ENCODE measurements around the gene PSMD8. TPM values are rescaled to one million over a fixed set of nuclear protein-coding genes. Genes with fewer than 3 reads are reported as not detected.

The PSMD8 gene
- total RNA-seq, 1 donor from 2014 or later: 134 TPM

DNA sequence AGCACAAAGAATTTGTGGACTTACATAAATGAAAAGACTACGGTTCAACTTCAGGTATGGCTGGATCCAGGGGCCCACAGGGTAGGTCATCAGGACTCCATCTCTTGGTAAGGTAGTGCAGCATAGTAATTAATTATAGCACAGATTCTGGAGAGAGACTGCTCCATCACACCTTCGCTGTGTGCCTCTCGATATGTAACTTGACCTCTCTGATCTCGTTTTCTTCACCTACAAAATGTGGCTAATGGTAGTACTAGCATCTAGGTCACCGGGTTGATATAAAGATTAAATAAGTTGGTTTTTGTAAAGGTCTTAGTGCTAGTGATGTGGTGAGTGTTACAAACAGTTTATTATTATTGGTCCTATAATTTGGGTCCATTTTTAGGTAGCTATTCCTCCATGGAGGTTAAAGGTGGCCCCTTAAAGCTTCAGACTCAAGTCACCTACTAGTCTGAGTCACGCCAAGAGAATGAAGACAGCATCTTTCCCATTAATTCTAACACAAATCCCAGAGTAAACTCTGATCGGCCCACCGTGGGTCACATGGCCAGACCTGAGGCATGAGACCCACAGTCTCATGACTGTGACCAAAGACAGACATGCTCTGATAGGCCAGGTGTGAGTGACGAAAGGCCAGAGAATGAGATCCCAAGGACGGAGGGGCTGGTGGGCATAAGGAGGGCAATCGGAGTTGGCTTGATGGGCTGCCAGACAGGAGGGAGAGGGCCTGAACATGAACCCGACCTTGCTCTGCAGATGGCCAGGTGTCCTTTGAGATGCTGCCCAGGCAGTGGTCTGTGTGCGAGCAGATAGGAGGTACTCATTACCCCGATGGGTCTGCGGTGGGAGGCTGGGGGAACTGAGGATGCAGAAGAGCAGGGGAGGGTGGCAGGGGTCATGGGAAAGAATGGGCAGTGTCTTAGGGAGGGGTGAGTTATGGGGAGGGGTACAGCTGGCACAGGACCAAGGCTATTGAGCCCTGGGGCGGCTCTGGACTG lies 18.3 kb upstream of the PSMD8 start:
- Mint-ChIP-seq H3K36me3 (ENCODE audit: low read depth) (no peaks in the 10 kb centered on the region), H3K4me3 (no peak overlapping the region), H3K4me1 (peaks cover 4% of the 10 kb centered on the region), H3K27ac (no peak overlapping the region), H3K27me3 (peaks cover 10% of the 10 kb centered on the region), H3K9me3 (no peaks in the 10 kb centered on the region)
- DNase-seq (no peak), ATAC-seq (ENCODE audit: low read depth) (no peak)
- intact Hi-C loops (cut with micrococcal nuclease): no loop called here
- ChIA-PET POLR2A (interaction anchor here (1.3 to 2.0 kb wide), 2 partner anchors 18 kb away, joined by 3 to 4 read pairs; partner anchors contain the start of gene PSMD8), CTCF (no interaction called here)
- TF ChIP-seq, protein P1, sequence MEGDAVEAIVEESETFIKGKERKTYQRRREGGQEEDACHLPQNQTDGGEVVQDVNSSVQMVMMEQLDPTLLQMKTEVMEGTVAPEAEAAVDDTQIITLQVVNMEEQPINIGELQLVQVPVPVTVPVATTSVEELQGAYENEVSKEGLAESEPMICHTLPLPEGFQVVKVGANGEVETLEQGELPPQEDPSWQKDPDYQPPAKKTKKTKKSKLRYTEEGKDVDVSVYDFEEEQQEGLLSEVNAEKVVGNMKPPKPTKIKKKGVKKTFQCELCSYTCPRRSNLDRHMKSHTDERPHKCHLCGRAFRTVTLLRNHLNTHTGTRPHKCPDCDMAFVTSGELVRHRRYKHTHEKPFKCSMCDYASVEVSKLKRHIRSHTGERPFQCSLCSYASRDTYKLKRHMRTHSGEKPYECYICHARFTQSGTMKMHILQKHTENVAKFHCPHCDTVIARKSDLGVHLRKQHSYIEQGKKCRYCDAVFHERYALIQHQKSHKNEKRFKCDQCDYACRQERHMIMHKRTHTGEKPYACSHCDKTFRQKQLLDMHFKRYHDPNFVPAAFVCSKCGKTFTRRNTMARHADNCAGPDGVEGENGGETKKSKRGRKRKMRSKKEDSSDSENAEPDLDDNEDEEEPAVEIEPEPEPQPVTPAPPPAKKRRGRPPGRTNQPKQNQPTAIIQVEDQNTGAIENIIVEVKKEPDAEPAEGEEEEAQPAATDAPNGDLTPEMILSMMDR (IDR thresholded peaks at IDR 0.05): no peak

DNA sequence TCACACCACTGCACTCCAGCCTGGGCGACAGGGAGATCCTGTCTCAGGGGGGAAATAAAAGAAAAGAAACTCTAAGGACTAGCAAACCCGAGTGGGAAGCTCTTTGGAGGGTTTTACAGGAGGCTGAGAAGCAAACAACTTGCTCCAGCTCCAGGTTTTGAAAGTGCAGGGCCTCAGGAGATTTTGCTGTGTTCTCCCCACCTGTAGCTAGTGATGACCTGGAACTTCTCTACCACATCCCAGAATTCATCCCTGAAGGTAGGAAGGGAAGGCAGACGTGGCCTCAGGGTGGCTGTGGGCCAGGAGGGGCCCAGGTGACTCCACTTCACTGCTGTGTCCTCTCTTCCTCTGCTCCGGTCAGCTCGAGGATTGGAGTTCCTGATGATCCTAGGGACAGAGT lies 16.3 kb upstream of the PSMD8 start:
- intact Hi-C loops (cut with micrococcal nuclease): no loop called here
- ChIA-PET POLR2A (interaction anchor here (0.9 to 2.0 kb wide), 2 partner anchors 16 to 114 kb away, joined by 4 read pairs; partner anchors contain the start of gene PSMD8), CTCF (no interaction called here)
- Mint-ChIP-seq H3K9me3 (no peaks in the 10 kb centered on the region), H3K27me3 (peaks cover 11% of the 10 kb centered on the region), H3K4me1 (peaks cover 18% of the 10 kb centered on the region), H3K4me3 (no peak overlapping the region), H3K27ac (no peak overlapping the region), H3K36me3 (ENCODE audit: low read depth) (no peaks in the 10 kb centered on the region)
- TF ChIP-seq, protein P1 (IDR thresholded peaks at IDR 0.05): no peak
- no peak for ATAC-seq (ENCODE audit: low read depth)
- DNase-seq: no peak

- Mint-ChIP-seq H3K27me3 (peaks cover 7% of the 10 kb centered on the region), H3K27ac (no peak overlapping the region), H3K9me3 (no peaks in the 10 kb centered on the region), H3K36me3 (ENCODE audit: low read depth) (no peaks in the 10 kb centered on the region), H3K4me3 (peak overlapping the region; percentile 28), H3K4me1 (peaks cover 19% of the 10 kb centered on the region)
- ATAC-seq (ENCODE audit: low read depth) (no peak), DNase-seq (no peak)
- TF ChIP-seq, protein P1 (IDR thresholded peaks at IDR 0.05): no peak
- intact Hi-C loops (cut with micrococcal nuclease): no loop called here
- CTCF ChIA-PET: no interaction called here
- POLR2A ChIA-PET: interaction anchor here (0.6 to 2.3 kb wide), 3 partner anchors 8 to 50 kb away, joined by 3 to 7 read pairs (median 7); no protein-coding TSS in a partner anchor
These were observed 14.9 kb upstream of the PSMD8 start for GRCh38 chr19:38359242-38360021.

DNA sequence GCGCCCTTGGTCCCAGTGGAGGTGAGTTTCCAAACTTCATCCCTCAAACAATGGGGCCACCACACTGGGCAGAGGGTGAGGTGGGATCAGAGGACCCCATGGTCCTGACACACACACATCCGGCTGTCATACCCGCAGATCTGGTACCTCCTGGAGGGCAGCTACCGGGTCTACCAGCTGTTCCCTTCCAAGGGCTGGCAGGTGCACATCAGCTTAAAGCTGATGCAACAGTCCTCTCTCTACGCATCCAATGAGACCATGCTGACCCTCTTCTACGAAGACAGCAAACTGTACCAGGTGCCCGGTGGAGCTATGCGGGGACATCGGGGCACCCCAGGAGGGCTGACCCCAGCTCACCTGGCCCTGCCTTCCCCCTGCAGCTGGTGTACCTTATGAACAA lies 14.0 kb upstream of the PSMD8 start:
- TF ChIP-seq, protein P1 (IDR thresholded peaks at IDR 0.05): no peak
- ATAC-seq (ENCODE audit: low read depth) (no peak), DNase-seq (no peak)
- no peaks in the 10 kb centered on the region for H3K36me3 Mint-ChIP-seq (ENCODE audit: low read depth)
- no peak overlapping the region for H3K27ac Mint-ChIP-seq
- peak overlapping the region; percentile 85 for H3K4me3 Mint-ChIP-seq
- H3K9me3 Mint-ChIP-seq: no peaks in the 10 kb centered on the region
- H3K4me1 Mint-ChIP-seq: peaks cover 19% of the 10 kb centered on the region
- CTCF ChIA-PET: no interaction called here
- POLR2A ChIA-PET: interaction anchor here (0.7 to 3.5 kb wide), 3 partner anchors 9 to 14 kb away, joined by 3 to 21 read pairs (median 7); partner anchors contain the start of gene PSMD8
- intact Hi-C loops (cut with micrococcal nuclease): no loop called here
- peaks cover 7% of the 10 kb centered on the region for H3K27me3 Mint-ChIP-seq
